ENCODE results near the gene HIPK2.
"Not testable (repeated sequence)": the region's sequence is repeated elsewhere in the genome, so short reads cannot be mapped to it uniquely, and the experiment has no call there.

The HIPK2 gene

DNA sequence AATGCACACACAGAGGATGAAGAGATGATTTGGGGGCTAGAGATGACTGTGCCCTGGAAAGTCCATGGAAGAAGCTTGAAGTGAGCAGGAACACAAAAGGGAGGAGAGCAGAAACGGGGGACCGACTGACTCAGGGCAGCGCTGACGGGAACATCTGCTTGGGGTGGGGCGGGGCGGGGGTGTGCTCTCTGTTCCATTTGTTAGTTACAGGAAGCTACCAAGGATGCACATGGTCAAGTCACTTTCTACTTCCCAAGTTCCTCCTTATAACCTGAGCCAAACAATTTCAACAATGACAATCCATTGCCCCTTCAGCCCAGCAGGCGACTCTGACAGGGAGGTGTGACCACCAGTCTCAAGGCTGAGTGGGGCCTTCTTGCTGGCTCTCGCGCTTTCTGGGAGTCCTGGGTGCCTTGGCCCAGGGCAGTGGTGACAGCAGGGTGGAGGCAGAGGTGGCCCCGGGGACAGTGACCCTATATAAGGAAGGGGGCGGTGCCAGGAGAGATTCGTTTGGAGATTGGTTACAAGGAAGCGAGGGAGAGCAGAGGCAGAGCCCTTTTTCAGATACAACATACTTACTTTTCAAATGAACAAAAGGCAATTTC, 214.7 kb downstream of the HIPK2 start:
- DNase-seq: no peak

DNA sequence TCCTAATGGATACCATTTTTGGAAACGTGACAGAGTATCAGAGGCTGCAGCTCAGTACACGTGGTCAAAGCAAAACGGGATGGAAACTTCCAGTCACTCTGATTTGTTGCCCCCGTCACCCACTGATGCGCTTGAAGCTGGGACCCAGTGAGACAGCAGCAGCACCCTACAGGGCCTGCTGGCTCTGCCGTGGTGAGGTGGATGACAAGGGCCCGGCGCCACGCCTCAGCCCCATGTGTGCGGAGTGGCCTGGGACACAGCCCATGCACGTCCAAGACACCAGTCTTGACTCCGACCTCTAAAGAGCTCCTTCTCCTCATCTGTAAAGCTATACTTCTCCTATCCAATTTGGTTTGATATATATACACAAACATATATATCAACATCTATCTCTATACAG, 215.3 kb downstream of the HIPK2 start:
- no peak for DNase-seq

DNA sequence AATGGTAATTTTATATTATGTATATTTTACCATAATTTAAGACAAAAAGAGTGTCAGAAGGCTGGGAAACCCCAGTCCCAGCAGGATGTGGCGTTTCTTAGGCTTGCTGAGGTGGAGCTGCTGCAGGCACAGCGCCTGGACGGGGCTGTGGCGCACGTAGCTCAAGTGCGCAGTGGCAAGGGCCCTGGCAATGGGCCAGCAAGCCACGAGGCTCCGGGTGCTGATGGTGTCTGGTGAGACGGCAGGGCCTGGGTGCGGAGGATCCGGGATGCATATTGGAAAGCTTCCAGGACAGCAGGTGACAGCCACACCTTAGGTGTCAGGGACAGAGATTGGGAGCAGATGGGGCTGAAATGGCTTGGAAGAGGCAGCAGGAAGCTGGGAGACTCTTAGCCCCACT, 217.1 kb downstream of the HIPK2 start:
- DNase-seq: no peak

DNA sequence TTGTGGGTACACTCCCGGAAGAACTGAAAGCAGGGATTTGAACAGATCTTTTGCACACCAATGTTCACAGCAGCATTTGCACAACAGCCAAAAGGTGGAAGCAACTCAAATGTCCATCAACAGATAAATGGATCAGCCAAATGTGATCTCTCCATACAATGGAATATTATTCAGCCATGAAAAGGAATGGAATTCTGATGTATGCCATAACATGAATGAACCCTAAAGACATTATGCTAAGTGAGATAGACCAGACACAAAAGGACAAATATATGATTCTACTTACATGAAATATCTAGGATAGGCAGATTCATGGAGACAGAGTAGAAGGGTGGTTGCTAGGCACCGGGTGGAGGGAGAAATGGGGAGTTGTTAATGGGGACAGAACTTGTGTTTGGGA, 217.6 kb downstream of the HIPK2 start:
- no peak for DNase-seq

DNA sequence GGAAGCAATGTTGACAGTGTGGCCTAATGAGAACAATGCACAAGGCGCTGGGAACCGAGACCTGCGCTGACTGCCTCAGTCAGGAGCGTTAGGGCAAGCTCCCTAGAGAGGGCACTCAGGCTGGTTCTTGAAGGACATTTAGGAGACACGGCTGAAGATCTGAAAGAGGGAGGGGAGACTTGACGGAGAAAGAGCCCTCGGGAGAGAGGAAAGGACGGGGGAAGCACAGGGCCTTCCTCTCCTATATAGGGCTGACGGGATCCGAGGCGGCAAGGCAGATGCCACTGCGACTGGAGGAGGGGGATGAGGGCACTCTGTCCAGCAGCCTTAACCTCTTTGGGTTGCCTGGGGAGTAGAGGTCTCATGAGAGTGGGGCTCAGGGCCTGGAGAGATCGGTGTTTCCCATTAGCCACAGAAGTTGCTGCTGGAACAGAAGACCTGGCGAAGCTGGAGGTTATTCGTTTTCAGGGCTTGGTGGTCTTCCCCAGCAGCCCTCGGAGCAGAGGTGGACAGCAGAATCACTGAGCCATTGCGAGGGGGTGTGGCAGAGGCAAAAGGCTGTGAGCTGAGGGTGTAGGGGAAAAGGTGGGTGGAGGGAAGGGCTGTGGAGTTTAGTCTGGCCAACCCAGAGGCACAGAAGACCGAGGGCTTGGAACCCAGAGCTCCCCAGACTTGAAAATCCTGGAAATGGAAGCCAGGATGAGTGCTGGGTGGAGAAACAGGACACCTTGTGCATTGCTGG, 218.3 kb downstream of the HIPK2 start:
- DNase-seq: no peak

DNA sequence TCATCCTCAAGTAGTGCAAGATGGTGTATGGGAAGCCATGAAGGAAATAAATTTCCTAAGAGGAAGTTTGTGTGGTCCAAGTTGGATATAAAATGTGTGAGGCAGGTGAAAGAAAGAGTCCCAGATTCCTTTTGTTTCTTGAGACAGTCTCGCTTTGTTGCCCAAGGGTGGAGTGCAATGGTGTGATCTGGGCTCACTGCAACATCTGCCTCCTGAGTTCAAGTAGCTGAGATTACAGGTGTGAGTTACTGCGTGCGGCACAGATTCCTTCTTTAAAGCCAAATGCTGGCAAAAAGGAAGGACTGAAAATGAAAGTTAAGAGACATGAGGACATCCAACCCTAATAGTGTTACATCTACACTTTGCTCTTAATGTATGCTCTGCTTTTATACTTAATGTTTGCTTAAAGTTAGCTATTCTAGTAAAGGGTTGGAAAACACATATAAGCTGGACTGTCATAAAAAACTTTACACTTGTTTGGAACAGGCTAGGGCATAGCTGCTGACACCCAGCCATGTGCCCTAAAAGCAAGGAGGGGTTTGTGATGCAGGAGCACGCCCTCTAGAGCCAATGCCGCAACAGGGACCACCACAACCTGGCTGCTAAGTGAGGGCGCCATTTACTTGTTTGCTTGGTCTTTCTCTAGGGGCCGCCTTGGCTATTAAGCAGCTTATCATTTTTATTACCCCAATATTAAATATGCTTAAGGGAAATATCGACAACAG, 219.8 kb downstream of the HIPK2 start:
- no peak for DNase-seq

DNA sequence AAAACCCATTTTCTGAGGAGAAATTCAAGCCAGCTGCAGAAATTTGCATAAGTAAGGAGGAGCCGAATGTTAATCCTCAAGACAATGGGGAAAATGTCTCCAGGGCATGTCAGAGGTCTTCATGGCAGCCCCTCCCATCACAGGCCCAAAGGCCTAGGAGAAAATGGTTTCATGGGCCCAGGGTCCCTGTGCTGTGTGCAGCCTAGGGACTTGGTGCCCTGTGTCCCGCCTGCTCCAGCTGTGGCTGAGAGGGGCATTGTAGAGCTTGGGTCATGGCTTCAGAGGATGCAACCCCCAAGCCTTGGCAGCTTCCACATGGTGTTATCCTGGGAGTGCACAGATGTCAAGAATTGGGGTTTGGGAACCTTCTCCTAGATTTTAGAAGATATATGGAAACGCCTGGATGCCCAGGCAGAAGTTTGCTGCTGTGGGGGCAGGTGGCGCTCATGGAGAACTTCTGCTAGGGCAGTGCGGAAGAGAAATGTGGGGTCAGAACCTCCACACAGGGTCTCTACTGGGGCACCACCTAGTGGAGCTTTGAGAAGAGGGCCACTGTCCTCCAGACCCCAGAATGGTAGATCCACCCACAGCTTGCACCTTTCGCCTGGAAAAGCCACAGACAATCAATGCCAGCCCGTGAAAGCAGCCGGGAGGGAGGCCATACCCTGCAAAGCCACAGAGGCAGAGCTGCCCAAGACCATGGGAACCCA, 223.7 kb downstream of the HIPK2 start:
- not testable (repeated sequence) for DNase-seq

DNA sequence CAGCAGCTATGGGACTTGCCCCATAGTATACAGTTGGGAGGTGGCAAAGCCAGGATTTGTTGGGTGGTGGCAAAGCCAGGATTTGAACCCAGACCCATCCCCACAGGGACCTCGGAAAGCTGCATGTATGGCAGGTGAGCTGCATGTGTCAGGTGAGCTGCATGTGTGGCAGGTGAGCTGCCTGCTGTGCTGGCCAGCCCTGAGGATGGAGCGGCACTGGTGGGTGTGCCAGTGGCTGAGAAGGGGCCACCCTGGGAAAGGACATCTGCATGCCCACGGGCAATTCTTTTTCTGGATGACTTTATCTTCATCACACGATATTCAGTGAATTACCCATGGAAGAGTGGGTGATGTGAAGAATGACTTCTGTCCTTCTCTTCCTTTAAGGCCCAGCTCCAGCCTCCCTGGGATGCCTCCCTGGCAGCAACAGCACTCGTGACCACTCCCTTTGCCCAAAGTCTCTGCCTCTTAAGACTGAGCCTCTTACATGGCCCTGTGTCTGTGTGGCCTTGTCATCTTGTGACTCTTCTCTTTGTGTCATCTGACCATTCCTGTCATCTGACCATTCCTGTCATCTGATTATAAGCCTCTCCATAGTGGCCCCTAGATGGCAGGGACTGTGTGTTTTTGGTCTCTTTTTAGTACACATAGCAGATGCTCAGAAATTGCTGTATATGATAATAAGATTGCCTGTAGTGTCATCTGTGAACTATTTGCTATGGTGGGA, 229.3 kb downstream of the HIPK2 start:
- no peak for DNase-seq

DNA sequence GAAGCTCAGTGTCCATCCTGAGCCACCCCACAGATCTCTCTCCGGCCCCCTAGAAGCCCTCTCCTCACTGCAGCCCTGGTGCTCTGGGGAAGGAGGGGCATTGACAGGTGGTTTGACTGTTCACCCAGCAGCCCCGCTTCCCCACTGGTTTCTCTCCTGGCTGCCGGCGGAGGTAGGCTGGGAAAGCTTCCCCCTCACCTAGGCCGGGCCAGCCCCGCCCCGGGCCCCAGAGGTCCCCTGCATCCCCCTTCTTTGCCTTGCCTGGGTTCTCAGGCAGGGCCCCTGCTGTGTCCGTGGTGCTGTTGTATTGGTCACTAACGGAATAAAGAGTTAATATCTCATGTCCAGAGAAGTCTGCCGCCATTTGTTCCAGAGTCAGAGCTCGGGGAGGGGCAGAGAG, 233.2 kb downstream of the HIPK2 start:
- DNase-seq: no peak

DNA sequence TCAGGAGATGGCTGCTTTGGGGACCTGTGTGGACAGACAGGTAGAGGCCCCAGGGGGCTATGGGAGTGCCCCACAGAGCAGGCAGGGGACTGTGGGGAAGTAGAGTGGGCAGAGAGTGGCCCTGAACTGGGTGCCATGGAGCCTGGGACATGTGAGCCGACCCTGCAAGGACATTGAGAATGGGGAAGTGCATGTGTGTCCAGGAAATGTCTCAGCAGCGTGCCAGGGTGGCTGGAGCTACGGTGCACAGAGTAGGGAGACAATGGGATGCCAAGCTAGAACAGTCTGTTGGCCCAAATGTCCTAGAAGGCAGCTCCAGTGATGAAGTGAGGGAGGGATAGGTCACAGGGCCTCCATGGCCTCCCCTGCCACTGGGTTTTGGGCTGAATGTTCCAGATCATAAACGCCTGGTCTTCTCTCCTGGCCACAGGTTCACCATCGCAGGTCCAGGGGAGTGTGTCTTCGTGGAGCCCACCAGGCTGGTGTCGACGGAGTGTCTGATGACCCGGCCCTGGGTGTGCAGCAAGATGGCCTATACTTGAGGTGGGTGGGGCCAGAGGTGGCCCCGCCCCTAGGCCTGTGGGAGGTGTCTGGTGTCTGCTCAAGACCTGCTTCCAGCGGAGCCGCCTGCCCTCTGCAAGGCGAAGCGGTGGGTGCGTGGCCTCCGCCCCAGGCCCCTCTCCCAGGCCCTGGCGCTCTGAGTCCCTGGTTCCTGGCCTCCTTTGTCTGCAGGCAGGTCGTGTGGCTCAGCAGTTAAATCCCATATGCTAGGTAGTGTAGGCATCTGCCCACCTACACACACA, 233.8 kb downstream of the HIPK2 start:
- no peak for DNase-seq

DNA sequence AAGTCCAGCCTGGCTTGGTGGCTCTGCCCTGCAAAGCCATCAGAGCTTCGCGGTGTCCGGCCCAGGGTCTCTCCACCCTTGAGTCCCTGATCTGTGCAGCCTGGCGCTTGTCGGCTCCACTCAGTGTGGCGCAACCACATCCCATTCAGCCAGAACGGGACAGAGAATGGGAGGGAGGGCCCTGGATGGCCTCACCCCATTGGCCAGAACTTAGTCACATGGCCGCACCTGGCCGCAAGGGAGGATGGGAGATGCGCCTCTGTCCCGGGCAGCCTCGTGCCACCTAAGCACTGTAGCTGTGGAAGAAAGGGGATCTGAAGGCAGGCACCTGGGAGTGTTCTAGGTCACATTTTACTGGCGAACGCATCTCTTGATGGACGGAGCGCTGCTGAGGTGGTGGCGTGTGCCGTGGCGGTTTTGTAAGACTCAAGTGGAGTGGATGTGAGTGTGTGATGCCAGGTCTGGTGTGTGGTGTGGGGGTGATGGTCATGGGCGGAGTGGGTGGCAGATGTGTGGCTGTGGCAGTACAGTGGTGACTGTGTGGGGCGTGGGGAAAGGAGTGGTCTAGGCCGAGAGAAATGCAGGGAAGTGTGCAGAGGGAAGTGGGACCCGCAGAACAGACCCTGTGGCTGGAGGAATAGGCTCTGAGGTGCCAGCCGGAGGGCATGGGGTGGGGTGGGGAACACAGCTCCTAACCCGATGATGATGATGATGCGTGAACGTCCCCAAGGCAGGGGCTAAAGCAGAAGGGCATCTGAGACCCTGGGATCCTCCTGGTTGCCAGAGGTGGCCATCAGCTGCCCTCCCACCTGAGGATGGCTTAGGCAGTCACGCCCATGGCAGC, 235.3 kb downstream of the HIPK2 start:
- no peak for DNase-seq

DNA sequence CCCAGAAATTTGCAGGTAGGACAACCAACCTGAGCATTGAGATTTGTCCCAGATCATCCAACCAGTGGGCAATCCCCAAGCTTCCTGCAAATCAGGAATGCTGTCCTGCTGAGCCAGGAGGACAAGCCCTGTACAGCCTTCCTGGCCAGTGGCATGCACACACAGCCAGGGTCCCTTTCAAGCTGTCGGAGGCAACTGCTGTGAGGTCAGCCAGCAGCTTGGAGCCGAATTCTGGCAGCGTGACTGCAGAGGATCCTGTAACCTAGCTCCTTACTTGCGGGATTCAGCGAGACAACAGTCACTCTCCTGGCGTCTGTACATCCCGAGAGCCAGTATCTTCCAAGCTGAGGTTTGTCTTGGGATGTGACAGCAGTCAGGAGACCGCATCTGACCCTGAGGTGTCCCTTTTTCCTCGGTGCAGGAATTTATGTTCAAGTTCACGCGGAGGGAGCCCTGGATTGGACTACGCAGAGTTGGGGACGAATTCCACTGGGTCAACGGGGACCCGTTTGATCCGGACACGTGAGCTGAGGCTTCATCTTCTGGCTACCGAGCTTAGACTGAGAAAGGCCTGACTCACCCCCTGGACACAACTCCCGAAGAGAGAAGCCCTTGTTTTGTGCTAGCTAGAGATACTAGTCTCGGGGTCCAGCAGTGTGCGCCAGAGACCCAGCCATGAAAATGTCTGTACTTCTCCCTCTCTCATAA, 236.0 kb downstream of the HIPK2 start:
- DNase-seq: no peak

DNA sequence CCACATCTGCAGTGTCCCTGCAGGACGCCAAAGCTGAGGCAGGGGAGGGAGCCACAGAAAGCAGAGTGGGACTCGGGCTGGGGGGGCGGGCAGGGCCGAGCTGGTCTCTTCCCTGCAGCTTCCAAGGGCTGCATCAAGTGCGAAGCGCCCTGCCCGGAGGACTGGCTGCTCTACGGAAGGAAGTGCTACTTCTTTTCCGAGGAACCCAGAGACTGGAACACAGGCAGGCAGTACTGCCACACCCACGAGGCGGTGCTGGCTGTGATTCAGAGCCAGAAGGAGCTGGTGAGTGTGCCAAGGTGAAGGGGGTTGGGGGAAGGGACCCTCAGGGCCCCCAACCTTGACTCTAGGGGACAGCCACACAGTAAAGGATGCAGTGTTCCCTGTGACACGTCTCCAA, 237.6 kb downstream of the HIPK2 start:
- no peak for DNase-seq

DNA sequence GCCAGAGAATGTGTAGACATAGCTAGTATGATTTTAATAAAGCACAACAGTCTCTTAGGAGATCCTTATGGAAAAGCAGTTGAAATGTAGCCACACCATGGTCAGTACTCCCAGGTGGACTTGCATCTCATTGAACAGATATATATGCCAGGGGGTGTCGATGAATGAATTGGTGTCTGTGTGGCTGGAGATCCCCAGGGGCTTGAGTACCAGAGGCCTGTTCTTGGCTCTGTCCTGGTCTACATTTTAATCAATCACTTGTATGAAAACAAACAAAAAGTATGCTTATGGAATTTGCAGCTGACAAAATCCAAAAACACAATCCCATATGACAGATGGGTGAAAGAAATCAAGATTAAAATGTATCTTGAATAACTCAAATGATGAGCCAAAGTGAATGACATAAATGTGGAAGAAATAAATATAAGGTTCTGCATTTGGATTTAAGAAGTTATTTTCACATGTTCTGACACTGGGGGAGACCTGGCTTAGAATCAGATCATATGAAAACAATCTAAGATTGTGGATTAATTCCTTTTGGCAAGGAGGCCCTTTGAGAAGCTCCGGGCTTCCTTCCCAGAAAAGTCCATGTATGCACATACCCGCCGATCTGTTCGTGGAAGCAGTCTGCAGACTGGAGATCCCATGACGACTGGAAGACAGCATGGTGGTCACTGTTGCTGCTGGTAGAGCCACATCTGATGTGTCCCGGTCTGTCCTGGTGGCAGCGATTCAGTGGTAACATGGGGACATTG, 238.7 kb downstream of the HIPK2 start:
- DNase-seq: no peak

DNA sequence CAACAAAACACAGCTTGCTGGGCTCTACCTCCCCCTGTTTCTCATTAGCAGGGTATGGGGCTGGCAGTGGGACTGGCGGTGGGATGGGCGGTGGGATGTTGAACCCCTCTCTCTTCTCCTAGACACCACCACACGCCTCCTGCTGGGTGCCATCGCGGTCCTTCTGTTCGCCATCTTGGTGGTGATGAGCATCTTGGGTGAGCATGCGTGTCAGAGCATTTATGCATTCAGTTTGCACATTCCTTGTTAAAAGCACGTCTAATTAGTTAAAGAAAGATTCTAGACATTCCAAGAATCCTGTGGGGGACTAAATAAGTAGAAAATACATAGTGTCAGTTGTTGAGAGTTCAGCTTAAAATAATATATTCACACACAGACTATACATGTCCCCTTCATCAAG, 241.6 kb downstream of the HIPK2 start:
- no peak for DNase-seq

DNA sequence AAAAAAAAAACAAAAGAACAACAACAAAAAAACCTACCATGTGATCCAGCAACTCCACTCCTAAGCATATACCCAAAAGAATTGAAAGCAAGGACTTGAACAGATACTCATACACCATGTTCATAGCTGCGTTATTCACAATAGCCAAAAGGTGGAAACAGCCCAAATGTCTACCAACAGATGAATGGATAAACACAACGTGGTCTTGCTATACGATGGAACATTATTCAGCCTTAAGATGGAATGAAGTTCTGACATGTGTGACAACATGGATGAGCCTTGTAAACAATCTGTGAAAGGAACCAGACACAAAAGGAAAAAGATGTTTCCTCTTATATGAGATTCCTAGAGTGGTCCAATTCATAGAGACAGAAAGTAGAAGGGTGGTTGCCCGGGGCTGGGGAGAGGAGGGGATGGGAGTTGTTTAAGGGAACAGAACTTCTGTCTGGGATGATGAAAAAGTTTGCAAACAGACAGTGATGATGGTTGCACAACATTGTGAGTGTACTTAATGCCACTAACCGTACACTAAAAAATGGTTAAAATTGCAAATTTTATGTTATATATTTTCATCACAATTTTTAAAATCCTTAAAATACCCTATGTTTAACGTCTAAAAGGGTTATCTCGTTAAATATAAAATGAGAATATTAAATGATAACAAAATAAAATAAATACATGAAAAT, 242.7 kb downstream of the HIPK2 start:
- no peak for DNase-seq

DNA sequence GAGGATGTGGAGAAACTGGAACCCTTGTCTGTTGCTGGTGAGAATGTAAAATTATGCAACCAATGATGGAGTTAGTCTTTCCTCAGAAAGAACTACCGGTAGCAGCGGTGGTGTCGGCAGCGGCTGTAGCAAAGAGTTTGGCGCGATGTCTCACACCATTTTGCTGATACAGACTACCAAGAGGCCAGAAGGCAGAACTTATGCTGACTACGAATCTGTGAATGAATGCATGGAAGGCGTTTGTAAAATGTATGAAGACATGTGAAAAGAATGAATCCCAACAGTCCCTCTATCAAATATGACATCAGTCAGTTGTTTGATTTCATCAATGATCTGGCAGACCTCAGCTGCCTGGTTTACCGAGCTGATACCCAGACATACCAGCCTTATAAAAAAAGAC, 243.7 kb downstream of the HIPK2 start:
- DNase-seq: no peak

DNA sequence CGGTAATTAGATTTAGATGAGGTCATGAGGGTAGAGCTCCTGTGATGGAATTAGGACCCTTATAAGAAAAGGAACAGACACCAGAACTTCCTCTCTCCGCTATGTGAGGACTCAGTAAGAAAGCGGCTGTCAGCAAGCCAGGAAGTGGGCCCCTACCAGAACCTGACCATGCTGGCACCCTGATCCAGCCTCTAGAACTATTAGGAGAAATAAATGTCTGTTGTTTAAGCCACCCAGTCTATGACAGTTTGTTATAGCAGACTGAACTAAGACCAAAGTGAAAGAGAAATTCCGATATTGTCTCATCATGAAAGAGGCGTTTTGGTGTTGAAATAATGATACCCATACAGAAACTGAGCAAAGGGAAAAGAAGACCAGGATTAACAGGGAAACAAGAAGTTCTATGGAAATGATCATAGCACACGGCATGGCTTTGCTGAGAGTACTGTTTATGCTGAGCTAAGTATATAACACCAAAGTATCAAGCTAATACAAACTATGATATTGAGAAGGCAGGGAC, 245.1 kb downstream of the HIPK2 start:
- DNase-seq: no peak

DNA sequence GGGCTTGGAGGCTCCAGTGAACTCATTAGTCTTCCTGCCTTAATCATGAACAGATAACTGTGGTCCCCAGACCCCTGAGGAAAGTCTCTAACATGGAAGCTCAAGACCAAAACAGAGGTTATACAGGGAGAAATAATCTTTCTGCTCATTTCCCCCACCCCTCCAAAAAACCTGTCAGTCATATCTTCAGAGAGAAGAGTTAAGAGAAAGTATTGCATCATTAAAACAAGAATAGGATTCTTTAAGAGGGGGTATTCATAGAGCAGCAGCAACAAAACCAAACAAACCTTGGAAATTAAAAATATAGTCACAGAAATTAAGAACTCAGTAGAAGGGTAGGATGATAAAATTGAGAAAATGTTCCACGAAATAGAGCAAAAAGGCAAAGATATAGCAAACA, 246.7 kb downstream of the HIPK2 start:
- no peak for DNase-seq
